NCI-H2171 treated with DMSO at 0.1 percent for 48 hours (cell line): ENCODE measurements around the gene FAM76B.
"Not testable (repeated sequence)": the region's sequence is repeated elsewhere in the genome, so short reads cannot be mapped to it uniquely, and the experiment has no call there.

Experiments
- DNase-seq: peaks from one replicate; lab custom pipeline; 2025; lab: John Stamatoyannopoulos, UW

Gene FAM76B

GRCh38 chr11:95789506-95790122 is at the start of gene FAM76B:
Gene FAM76B (minus strand): TSS chr11:95789782. CDS start chr11:95789478, 304 bp downstream.
- peak; percentile 98 for DNase-seq

GRCh38 chr11:95835768-95836488 is 46.3 kb upstream of the FAM76B start:
- DNase-seq: peak; percentile 84

GRCh38 chr11:95835351-95835750 is 45.8 kb upstream of the FAM76B start:
- no peak for DNase-seq

GRCh38 chr11:95833378-95833777 is 43.8 kb upstream of the FAM76B start:
- no peak for DNase-seq

GRCh38 chr11:95832763-95833162 is 43.2 kb upstream of the FAM76B start:
- DNase-seq: no peak

GRCh38 chr11:95831198-95831883 is 41.8 kb upstream of the FAM76B start:
- DNase-seq: no peak

GRCh38 chr11:95829580-95830259 is 40.1 kb upstream of the FAM76B start:
- no peak for DNase-seq

- no peak for DNase-seq
Observed at GRCh38 chr11:95827696-95828095, 38.1 kb upstream of the FAM76B start.

GRCh38 chr11:95821640-95822039 is 32.1 kb upstream of the FAM76B start:
- DNase-seq: no peak

GRCh38 chr11:95816037-95816436 is 26.5 kb upstream of the FAM76B start:
- DNase-seq: no peak

GRCh38 chr11:95811052-95811451 is 21.5 kb upstream of the FAM76B start:
- not testable (repeated sequence) for DNase-seq

- DNase-seq: not testable (repeated sequence)
Observed at GRCh38 chr11:95806464-95806863, 16.9 kb upstream of the FAM76B start.

GRCh38 chr11:95805869-95806268 is 16.3 kb upstream of the FAM76B start:
- no peak for DNase-seq

GRCh38 chr11:95803973-95804372 is 14.4 kb upstream of the FAM76B start:
- DNase-seq: no peak

- no peak for DNase-seq
Observed at GRCh38 chr11:95802806-95803205, 13.2 kb upstream of the FAM76B start.

GRCh38 chr11:95800438-95800837 is 10.9 kb upstream of the FAM76B start:
- no peak for DNase-seq

GRCh38 chr11:95799546-95799945 is 10.0 kb upstream of the FAM76B start:
- no peak for DNase-seq

- DNase-seq: no peak
Observed at GRCh38 chr11:95796501-95796900, 6.9 kb upstream of the FAM76B start.

- DNase-seq: no peak
Observed at GRCh38 chr11:95795627-95796295, 6.2 kb upstream of the FAM76B start.

GRCh38 chr11:95794086-95794485 is 4.5 kb upstream of the FAM76B start:
- no peak for DNase-seq

- DNase-seq: no peak
Observed at GRCh38 chr11:95793116-95793515, 3.5 kb upstream of the FAM76B start.

- DNase-seq: no peak
Observed at GRCh38 chr11:95792700-95793099, 3.1 kb upstream of the FAM76B start.
